ENCODE results near the gene GLRX.
"Not testable (repeated sequence)": the region's sequence is repeated elsewhere in the genome, so short reads cannot be mapped to it uniquely, and the experiment has no call there.

Gene GLRX

DNA sequence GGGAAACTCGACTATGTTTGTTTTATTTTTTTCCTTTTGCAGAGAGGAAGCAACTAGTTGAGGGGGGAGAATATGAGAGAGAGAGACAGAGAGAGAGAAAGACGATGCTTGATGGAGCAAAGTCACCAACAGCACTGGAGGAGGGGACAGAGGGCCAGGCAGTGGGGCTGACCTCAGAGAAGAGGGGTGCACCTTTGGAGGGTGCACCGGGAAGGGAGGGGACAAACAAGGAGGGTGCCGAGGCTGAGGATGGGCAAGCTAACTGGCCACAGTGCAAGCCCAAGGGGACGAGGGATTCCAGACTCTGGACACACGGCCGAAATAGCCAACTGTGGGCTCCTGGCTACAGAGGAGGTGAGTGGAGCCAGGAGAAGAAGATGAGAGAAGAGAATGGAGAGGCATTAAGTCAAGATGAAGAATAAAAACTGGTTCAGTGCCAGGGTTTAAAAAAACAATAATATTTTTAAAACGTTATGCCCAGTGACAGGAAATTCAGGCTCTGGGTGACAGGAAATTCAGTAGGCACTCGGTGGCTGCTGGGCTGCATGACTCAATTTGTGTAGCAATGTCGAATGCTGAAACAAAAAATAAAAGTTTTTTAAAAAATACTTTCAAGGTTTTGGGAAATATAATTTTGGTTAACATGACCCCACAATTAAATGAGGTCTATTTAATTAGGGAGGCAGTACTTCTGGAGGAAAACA, 13.3 kb upstream of the GLRX start:
- in situ Hi-C loops (cut with MboI; ENCODE audit: low sequenced_read_pairs), result loop anchor here (25.0 kb wide), 1 partner anchor 174 kb away; no protein-coding TSS in a partner anchor

DNA sequence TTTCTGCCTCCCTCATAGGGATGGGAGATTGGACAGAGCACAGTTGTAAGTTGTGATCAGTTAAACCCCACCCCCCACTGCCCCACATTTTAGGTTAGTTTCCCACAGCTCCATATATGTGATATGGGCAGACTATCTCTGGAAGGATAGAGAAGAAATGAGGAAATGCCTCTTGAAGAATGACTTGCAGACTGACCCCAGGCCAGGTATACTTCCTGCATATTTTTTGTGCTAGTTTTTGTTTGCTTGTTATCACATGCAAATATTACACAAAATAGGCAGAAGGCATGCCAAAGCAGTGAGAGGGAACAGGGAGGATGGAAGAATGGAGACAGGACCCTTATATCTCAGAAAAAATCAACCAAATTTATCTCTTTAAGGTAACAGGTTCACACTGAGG, 10.1 kb upstream of the GLRX start:
- in situ Hi-C loops (cut with MboI; ENCODE audit: low sequenced_read_pairs), result loop anchor here (25.0 kb wide), 1 partner anchor 170 kb away; no protein-coding TSS in a partner anchor

DNA sequence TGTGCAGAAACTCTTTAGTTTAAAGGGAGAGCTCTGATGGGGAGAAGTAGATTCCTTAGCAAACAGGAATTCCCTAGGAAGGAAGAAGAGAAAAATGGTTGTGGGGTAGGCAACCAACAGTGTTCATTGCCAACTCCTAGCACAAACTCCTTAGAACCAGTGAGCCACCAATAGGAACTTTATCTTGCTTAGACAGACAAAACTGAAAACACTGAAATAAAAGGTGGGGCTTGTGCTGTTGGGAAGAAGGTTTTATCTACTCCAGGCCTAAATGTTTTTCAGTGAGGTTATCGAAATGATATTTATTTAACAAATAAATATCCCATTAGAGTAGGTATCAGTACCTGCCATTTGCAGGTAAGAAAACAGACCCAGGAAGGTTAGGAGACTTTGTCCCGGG, 7.7 kb upstream of the GLRX start:
- in situ Hi-C loops (cut with MboI; ENCODE audit: low sequenced_read_pairs), result loop anchor here (25.0 kb wide), 1 partner anchor 168 kb away; no protein-coding TSS in a partner anchor

DNA sequence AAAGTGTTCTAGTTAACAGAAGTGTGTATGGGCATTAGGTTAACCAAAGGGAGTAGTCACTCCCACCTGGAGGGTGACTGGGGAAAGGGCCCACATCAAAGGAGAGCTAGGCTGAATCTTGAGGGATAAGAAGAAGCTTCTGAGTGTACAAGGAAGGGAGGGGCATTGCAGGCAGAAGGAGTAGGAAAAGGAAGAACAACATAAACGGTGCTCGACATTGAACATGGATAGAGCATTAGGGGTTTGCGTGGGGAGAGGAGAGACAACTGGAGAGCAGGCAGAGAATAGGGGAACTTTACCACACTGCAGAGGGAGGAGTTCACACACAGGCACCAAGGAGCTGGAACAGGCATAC, 5.3 kb upstream of the GLRX start:
- in situ Hi-C loops (cut with MboI; ENCODE audit: low sequenced_read_pairs), result loop anchor here (25.0 kb wide), 1 partner anchor 166 kb away; no protein-coding TSS in a partner anchor

DNA sequence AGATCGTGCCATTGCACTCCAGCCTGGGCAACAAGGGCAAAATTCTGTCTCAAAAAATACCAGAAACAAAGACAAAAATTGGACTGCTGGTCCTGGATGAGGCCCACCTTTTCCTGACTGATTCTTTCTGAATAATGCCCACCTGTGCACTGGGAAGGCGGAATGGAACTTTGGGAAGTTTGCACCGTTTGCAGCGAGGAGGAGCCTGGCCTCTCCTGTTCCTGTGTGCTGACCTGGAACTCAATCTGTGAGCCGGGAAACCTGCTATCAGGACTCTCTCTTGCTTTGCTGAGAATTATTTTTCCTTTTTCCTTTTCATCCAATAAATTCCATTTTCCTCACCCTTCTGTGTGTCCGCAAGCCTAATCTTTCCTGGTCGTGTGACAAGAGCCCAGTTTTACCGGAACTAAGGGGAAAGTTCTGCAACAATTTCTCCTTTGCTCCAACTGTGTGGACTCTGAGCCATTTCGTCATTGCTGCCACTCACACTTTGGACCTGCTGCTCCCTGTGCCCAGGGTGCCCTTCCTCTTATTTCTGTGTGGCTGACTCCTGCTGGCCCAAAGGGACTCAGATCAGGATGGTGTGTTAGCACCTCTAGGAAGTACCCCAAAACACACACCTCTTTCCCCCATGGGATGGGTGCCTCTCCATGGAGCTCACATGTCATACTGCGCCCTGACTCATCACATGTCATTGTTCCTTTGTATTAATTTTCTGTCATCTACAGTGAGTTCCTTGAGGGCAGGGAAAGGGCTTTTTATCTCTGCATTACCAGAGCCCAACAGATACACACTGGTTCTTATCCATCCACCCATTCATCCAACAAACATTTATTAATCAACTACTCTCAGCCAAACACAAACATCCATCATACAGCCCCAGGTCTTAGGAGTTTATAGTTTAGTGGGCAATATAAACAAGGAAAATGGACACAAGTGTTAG, 4.7 kb upstream of the GLRX start:
- in situ Hi-C loops (cut with MboI; ENCODE audit: low sequenced_read_pairs), result loop anchor here (25.0 kb wide), 1 partner anchor 165 kb away; no protein-coding TSS in a partner anchor

DNA sequence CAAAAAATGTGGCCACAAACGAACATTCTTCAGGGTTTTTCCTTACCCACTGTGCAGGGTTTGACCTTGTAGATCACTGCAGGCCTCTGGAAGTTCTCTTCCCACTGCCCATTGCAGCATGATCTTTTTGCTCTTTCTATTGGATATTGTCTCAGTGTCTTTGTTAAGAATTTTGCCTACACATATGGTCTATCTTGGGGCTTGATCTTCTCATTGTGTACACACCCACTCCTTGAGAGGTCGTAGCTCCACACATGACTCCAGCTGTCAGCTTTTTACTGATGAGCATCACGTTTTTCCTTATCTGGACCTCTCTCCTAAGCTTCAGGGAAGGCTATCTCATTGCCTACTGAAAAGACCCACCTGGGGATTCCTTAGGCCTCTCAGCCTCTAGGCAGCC, 3.0 kb upstream of the GLRX start:
- in situ Hi-C loops (cut with MboI; ENCODE audit: low sequenced_read_pairs), result loop anchor here (25.0 kb wide), 1 partner anchor 163 kb away; no protein-coding TSS in a partner anchor

DNA sequence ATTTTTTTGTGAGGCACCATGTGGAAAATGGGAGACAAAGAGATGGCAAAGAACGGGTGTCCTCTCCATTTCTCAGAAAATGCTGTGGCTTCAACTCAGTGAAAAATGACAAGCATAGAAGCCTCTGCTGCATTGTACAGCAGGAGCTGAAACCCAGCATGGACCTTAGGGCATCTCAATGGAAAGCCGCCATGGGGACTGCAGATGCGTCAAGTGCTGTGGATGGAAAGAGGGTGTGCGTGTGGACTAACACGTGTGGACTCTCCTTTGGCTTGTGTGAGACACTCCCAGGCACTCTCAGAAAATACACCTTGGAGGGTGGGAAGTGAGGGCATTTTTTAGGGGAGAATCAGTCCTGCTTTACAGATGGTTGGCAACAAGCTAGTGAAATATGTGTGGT, 2.2 kb upstream of the GLRX start:
- in situ Hi-C loops (cut with MboI; ENCODE audit: low sequenced_read_pairs), result loop anchor here (25.0 kb wide), 1 partner anchor 162 kb away; no protein-coding TSS in a partner anchor

DNA sequence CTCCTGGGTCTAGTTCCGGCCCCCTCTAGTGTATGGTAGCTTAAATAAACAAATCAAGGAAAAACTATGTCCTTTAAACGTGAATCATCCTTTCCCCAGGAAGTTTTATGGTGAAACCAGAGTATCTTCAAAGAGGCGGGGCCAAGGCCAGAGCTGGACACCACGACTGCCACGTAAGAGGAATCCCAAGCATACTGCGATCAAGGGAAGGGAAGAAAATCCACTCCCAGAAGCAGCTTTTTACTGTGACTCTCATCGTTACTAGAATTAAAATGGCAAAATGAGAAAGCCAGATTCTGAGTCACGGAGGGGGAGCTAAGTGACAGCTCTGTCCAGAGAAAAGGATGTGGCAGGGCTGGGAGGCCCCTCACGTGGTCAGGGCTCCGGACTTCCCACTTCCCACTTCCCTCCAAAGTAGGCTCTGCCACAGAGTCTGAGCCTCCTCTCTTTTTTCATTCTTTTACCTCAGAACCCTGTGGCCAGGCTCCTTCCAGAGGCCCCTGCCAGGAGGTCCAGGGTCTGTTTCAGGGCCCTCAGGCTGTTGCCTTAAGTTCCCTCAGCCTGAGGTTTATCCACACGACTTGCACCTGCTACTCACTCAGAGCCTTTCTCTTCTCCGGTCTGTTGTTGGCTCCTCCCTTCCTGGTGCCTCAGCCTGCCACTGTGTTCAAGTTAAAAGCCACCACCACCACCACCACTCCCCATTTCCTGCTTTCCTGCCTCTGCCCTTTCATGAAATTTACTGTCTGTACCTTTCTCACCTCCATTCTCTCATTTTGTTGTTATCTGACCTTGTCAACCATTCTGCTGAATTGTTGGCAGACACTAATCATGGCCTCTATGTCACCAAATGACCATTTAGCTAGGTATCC, 1.4 kb upstream of the GLRX start:
- in situ Hi-C loops (cut with MboI; ENCODE audit: low sequenced_read_pairs), result no loop called here

DNA sequence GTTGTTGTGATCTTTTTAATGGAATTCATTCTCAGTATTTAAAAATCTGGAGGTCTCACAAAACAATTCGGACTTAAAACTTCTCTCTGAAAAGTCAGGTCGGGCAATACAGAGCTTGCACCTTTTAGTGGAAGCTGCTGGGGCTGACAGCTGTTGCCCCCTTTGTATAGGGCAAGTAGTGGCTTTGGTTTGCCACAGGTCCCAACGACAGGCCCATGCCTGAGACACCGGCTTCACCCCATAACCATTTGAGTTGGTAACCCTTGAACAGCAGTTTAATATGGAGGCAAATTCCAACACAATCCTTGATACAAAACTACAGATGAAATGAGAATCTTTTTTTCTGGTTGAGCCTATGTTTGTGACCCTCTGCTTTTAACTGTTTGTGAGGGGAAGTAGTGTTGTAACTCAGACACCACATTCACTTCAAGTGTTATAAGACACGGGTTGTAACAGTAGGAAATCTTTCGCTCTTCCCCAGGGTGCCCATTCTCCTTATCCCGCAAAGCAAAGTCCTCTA, 752 bp upstream of the GLRX start:
- in situ Hi-C loops (cut with MboI; ENCODE audit: low sequenced_read_pairs), result no loop called here

DNA sequence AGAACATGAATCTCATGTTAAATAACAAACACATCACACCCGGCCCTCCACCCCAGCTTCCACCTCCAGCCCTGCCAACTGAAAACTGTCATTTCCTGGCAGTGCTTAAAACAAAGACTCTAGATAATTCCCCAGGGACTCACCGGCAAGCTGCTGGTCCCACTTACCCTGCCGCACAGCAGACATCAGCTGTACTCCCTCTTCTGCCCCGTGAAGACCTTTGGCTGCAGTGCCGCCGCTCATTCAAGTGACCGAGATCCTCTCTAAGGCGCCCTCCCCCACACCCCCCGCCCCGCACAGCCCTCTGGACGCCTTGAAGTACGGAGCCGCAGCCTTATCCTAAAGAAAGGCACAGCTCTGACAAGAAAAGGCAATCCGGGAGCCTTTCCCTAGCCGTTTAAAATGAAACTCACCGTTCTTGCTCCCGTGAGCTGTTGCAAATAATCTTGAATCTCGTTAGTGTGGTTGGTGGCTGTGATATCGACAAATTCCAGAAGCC, 434 bp downstream of the GLRX start:
- in situ Hi-C loops (cut with MboI; ENCODE audit: low sequenced_read_pairs), result no loop called here

DNA sequence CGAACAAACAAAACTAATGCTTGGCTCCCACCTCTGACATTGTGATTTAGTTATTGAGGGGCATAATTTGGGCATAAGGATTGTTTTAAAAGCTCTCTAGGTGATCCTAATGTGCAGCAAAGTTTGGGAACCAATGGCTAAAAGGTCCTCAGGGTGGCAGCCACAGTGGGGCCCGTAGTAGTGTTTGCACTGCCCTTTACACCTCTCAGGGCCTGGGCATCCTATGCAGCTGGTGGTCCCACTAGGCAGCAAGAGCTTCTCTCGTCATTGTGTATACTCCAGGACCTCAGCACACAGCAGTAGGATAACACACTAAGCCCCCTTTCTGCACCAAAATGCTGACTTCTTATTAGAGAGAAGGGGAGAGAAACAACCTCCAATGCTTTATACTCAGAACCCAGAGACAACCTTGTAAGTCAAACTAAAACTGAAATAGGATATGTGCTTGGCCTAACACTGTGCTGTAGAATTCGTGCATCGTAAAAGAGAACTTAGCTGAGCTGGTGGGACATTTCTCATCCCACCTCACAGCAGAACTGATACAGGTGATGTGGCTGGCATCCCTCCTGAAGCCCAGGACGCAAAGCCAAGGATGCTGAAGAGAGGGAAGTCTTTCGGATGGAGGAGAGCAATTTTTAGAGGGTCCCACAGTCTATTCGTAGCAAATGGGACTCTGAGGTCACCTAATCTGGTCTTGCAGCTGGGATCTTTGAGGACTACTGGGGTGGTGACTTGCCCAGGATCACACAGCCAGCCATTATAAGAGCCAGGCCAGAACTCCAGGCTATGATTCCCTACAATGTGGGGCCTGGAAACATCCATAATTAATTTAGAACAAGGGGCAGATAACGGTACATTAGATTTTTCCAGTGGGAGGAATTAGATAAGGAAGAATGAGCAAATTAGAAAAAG, 1.2 kb downstream of the GLRX start:
- in situ Hi-C loops (cut with MboI; ENCODE audit: low sequenced_read_pairs), result no loop called here

DNA sequence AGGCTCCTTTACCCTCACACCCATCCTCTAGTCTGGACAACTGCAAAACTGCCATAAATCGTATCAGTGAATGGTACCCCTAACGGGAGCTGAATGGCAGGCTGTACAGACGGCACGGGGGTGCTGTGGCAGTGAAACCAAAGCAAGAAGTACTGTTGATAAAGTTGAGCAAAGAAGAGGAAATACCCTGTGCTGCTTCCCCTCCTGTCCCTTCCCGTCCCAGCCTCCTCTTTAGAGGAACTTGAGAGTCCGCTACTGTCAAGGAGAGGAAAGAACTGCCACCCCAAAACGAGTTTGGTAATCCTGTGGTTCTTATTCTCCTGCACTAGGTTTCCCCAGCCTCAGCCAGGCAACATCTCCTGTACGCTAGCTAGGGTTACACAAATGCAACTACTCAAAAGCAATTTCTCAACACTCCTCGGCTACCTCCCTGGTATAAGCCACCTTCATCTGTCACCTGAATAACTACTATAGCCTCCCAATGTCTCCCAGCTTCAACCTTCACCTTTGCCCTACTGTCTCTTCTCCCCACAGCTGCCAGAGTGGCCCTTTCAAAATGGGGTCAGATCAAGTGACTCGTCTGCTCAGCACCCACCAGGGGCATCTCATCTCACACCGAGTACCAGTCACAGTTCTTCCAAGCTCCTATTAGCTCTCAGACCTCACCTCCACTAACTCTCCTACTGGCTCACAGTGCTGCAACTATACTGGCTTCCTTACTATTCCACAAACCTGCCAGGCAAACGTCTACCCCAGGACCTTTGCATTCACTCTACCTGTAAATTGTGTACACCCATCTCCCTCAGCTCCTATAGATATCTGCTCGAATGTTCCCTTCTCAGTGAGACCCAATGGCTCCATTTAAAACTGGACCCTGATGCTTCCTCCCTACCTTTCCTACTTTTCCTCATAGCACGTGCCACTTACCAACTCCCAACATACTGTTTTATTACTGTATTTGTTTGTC, 4.1 kb downstream of the GLRX start:
- in situ Hi-C loops (cut with MboI; ENCODE audit: low sequenced_read_pairs), result no loop called here

DNA sequence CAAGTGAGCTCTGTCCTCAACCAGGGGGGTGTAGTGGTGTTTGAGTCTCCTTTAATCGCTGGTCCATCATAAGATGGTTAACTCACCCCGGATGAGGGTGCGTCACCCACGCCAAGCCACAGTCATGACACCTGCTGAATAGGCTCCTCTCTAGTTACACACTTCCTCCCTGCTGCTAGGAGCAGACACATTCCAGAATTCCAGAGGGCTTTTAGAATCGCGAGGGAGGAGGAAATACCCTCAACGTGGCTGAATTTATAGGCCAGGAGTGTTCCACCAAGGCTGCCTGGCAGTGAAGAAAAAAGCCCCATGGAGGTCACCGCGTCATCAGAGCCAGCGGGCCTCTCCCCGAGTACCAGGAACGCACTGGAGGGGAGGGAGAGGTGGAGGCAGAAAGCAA, 5.1 kb downstream of the GLRX start:
- in situ Hi-C loops (cut with MboI; ENCODE audit: low sequenced_read_pairs), result no loop called here

DNA sequence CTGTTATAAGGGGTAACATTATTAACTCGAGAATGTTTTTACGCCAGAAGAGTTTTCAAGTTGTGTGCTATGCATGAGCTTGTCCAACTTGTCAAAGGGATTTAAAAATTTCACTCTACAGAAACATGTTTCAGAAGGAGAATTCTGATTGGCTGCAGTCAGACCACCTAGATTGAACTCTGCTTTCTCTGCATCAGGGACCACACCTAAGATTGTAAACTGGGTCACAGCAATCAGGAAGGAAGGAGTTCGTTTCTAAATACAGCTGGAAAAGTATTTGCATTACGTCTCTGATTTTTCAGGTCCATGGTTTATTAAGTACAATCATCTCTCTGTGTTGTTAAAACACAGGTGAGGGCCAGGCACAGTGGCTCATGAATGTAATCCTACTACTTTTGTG, 5.8 kb downstream of the GLRX start:
- in situ Hi-C loops (cut with MboI; ENCODE audit: low sequenced_read_pairs), result no loop called here

DNA sequence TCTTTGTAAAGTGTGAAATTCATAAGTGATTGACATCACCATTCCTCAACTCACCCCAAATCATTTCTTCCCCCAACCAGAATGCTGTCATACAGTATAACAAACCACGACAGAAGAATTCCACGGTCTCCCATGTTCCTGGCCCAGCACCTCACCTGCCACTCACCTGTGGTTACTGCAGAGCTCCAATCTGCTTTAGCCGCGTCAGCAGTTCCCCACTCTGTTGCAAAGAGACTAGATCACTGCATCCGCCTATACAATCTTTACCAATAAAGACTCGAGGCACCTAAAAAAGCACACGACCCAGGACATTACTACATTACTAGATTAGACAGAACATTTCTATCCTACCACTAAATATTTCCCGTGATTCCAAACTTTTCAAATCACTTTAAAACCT, 6.2 kb downstream of the GLRX start:
- in situ Hi-C loops (cut with MboI; ENCODE audit: low sequenced_read_pairs), result no loop called here

DNA sequence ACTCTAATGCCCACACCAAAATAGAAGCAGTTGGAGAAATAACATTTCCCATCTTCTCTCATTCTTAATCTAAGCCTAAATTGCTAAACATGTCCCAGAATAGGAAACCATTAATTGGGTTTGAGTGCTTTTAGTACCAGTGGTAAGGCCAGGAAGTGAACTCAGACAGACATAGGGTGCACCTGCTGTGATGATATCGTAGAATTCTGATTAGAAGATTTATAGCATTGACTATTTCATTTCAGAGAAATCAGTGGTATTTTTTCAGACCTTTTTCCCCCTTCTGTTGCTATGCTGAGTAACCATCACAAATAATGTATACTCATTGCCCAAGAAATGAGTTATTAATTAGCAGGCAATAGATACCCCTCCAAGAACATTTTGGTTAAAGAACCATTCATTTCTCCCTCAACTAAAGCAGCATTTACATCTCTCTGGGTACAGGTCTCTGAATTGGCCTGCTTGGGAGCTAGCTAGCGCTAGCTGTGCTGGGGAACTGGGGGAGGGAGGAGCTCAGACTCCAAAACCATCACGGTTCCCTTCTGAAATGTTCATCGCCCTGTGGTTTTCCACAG, 7.3 kb downstream of the GLRX start:
- in situ Hi-C loops (cut with MboI; ENCODE audit: low sequenced_read_pairs), result no loop called here

DNA sequence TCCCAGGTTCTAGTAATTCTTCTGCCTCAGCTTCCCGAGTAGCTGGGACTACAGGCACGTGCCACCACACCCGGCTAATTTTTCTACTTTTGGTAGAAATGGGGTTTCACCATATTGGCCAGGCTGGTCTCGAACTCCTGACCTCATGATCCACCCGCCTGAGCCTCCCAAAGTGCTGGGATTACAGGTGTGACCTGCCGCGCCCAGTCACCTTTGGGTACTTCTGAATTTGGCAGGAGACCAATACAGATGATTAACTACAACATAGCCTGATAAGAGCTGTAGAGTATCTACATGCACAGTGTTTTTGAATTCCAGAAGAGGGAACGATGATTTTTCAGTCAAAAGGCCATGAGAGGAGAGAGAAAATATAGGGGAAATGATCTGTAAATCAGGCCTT, 9.5 kb downstream of the GLRX start:
- in situ Hi-C loops (cut with MboI; ENCODE audit: low sequenced_read_pairs), result not testable (repeated sequence)

DNA sequence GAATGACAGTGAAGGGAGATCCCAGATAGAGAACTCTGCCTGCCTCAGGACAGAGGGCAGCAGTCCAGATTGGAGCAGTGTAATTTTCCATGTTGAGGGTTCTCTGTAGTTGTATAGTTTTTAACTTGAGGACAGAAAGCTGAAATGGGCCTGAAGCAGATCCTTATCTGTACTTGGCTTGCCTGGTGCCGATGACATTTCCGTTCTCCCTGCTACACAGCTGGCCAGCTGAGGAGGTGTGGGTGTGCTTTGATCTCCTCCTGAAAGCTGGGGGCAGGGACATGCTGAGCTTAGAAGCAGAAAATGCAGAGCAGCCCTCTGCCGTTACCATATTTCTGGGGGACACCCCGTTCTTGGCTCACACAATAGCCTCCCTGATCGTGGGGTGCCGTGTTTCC, 10.5 kb downstream of the GLRX start:
- in situ Hi-C loops (cut with MboI; ENCODE audit: low sequenced_read_pairs), result no loop called here
